ENCODE measurements around the gene NPAS3. TPM values are rescaled to one million over a fixed set of nuclear protein-coding genes. Genes with fewer than 3 reads are reported as not detected.

Gene NPAS3
- total RNA-seq, 2 donors from 2014 or later, result 1.1 to 1.8 TPM

- H3K27ac ChIP-seq, result no peak overlapping the region
- no peak for DNase-seq (ENCODE audit: low spot score)
- no peaks in the 10 kb centered on the region for H3K4me1 ChIP-seq (replicated peaks)
- 83% methylated on average over 3 of the region's 3 CpGs for WGBS
- TF ChIP-seq POLR2A (IDR thresholded peaks at IDR 0.05), result no peak
- no peaks in the 10 kb centered on the region for H3K27me3 ChIP-seq (replicated peaks; ENCODE audit: insufficient read depth)
- no peaks in the 10 kb centered on the region for H3K9me3 ChIP-seq
- intact Hi-C loops (cut with DNase I), result no loop called here
- no peaks in the 10 kb centered on the region for H3K36me3 ChIP-seq
- H3K4me3 ChIP-seq, result no peak overlapping the region
These were observed 376.5 kb downstream of the NPAS3 start for GRCh38 chr14:33315217-33315616.

DNA sequence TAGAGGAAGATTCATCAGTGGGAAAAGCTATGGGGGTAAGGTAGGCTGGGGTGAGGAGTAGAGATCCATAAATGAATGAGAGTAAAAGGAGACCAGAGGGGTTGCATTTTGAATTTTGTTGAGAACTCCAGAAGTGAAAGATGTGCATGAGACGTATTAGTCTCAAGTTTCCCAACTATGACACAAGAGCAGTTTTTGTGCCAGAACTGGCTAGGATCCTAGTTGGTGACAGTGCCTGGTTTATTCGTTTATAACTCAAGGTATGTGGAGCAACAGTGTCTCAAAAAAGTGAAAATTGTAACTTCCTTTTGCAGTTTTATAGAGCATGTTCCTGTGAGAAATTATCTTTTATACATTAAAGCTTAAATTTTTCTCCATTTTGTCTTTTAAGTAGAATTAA is 377.0 kb downstream of the NPAS3 start:
- 51% methylated on average over 2 of the region's 2 CpGs for WGBS

GRCh38 chr14:33317675-33318074 is 379.0 kb downstream of the NPAS3 start:
- WGBS, result 57% methylated on average over 5 of the region's 5 CpGs
- no peaks in the 10 kb centered on the region for H3K27me3 ChIP-seq (replicated peaks; ENCODE audit: insufficient read depth)
- no peaks in the 10 kb centered on the region for H3K9me3 ChIP-seq
- no peaks in the 10 kb centered on the region for H3K36me3 ChIP-seq
- H3K27ac ChIP-seq, result no peak overlapping the region
- no peak for DNase-seq (ENCODE audit: low spot score)
- TF ChIP-seq POLR2AphosphoS5 (IDR thresholded peaks at IDR 0.05), result no peak
- TF ChIP-seq CTCF (IDR thresholded peaks at IDR 0.05), result no peak
- no peak for TF ChIP-seq POLR2A (IDR thresholded peaks at IDR 0.05)
- intact Hi-C loops (cut with DNase I), result no loop called here
- no peaks in the 10 kb centered on the region for H3K4me1 ChIP-seq (replicated peaks)
- no peak overlapping the region for H3K4me3 ChIP-seq

More for the DNA sequence above, 377.0 kb downstream of the NPAS3 start:
- H3K9me3 ChIP-seq, result no peaks in the 10 kb centered on the region
- no peak for DNase-seq (ENCODE audit: low spot score)
- H3K27ac ChIP-seq, result no peak overlapping the region
- TF ChIP-seq CTCF (IDR thresholded peaks at IDR 0.05) (no peak), POLR2AphosphoS5 (IDR thresholded peaks at IDR 0.05) (no peak), POLR2A (IDR thresholded peaks at IDR 0.05) (no peak)
- H3K4me1 ChIP-seq (replicated peaks), result no peaks in the 10 kb centered on the region
- intact Hi-C loops (cut with DNase I), result no loop called here
- H3K4me3 ChIP-seq, result no peak overlapping the region
- H3K27me3 ChIP-seq (replicated peaks; ENCODE audit: insufficient read depth), result no peaks in the 10 kb centered on the region
- H3K36me3 ChIP-seq, result no peaks in the 10 kb centered on the region

- intact Hi-C loops (cut with DNase I), result no loop called here
- no peak for DNase-seq (ENCODE audit: low spot score)
- no peak overlapping the region for H3K27ac ChIP-seq
- 77% methylated on average over 7 of the region's 7 CpGs for WGBS
- H3K9me3 ChIP-seq, result no peaks in the 10 kb centered on the region
- TF ChIP-seq CTCF (IDR thresholded peaks at IDR 0.05) (no peak), POLR2AphosphoS5 (IDR thresholded peaks at IDR 0.05) (no peak), POLR2A (IDR thresholded peaks at IDR 0.05) (no peak)
- no peaks in the 10 kb centered on the region for H3K36me3 ChIP-seq
- no peak overlapping the region for H3K4me3 ChIP-seq
- no peaks in the 10 kb centered on the region for H3K4me1 ChIP-seq (replicated peaks)
- no peaks in the 10 kb centered on the region for H3K27me3 ChIP-seq (replicated peaks; ENCODE audit: insufficient read depth)
These were observed 385.3 kb downstream of the NPAS3 start for GRCh38 chr14:33323979-33324378.

GRCh38 chr14:33331176-33331949 is 392.7 kb downstream of the NPAS3 start:
- 68% methylated on average over 11 of the region's 11 CpGs for WGBS
- DNase-seq (ENCODE audit: low spot score), result no peak

More at GRCh38 chr14:33331176-33331949, 392.7 kb downstream of the NPAS3 start:
- Histone ChIP-seq H3K9me3 (no peaks in the 10 kb centered on the region), H3K27ac (no peak overlapping the region), H3K4me3 (no peak overlapping the region), H3K36me3 (no peaks in the 10 kb centered on the region), H3K27me3 (replicated peaks; ENCODE audit: insufficient read depth) (no peaks in the 10 kb centered on the region), H3K4me1 (replicated peaks) (peaks cover 3% of the 10 kb centered on the region)
- intact Hi-C loops (cut with DNase I), result no loop called here
- TF ChIP-seq POLR2AphosphoS5 (IDR thresholded peaks at IDR 0.05) (no peak), CTCF (IDR thresholded peaks at IDR 0.05) (no peak), POLR2A (IDR thresholded peaks at IDR 0.05) (no peak)
